Fibroblast of lung (primary cell): ENCODE data around the gene TIMMDC1.

ENCODE experiments used
- EZH2 ChIP-seq: IDR thresholded peaks from 2 replicates; pipeline ENCODE4 v1.5.1; 2012; ENCODE audit warnings: low read length, control low read depth, mild to moderate bottlenecking; ENCODE audit errors: missing control alignments
- TF ChIP-seq, protein P1 (sequence below), 2 donors: IDR thresholded peaks in 1 of 2; conservative IDR thresholded peaks in 1 of 2; 1 replicate in 1 of 2; 2 replicates in 1 of 2; pipeline ENCODE4 v1.5.1; 2011 to 2012; ENCODE audit warnings: low read length in 2 of 2, control low read depth in 1 of 2, inconsistent platforms in 1 of 2, low read depth in 1 of 2, mild to moderate bottlenecking in 1 of 2

DNA sequence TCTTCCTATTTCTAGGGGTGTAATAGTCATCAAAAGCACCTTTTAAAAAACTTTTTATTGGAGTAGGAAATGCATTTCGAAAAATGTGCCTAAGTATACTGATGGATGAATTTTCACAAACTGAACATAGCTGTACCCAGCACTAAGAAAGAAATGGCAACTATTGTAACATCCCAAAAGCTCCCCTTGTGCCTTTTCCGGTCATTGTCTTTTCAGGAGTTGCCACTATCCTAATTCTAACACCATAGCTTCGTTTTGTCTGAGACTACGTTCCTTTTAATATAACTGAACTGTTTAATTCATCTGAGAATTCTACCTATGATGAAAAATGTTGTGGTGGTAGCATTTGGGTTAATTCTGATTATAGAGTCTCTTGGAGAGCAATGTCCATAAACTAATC is 1.9 kb downstream of the TIMMDC1 start:
- TF ChIP-seq, protein P1, sequence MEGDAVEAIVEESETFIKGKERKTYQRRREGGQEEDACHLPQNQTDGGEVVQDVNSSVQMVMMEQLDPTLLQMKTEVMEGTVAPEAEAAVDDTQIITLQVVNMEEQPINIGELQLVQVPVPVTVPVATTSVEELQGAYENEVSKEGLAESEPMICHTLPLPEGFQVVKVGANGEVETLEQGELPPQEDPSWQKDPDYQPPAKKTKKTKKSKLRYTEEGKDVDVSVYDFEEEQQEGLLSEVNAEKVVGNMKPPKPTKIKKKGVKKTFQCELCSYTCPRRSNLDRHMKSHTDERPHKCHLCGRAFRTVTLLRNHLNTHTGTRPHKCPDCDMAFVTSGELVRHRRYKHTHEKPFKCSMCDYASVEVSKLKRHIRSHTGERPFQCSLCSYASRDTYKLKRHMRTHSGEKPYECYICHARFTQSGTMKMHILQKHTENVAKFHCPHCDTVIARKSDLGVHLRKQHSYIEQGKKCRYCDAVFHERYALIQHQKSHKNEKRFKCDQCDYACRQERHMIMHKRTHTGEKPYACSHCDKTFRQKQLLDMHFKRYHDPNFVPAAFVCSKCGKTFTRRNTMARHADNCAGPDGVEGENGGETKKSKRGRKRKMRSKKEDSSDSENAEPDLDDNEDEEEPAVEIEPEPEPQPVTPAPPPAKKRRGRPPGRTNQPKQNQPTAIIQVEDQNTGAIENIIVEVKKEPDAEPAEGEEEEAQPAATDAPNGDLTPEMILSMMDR (conservative IDR thresholded peaks at IDR 0.05 in 1 of 2, IDR thresholded peaks at IDR 0.05 in 1 of 2; ENCODE audit: low read depth in 1 of 2, low read length in 2 of 2): no peak
- no peak for TF ChIP-seq EZH2
